ENCODE measurements around the gene EMC1. TPM values are rescaled to one million over a fixed set of nuclear protein-coding genes. Genes with fewer than 3 reads are reported as not detected.
A peak's percentile ranks its signal among the peaks of the same experiment; 100 is the strongest.
"Not testable (repeated sequence)": the region's sequence is repeated elsewhere in the genome, so short reads cannot be mapped to it uniquely, and the experiment has no call there.

The EMC1 gene
- total RNA-seq, 1 donor: 90.2 TPM

- no peak for DNase-seq (ENCODE audit: low read depth)
- H3K4me3 ChIP-seq (ENCODE audit: low read depth, low read length): no peak overlapping the region
- no peak for TF ChIP-seq CTCF (IDR thresholded peaks at IDR 0.05; ENCODE audit: insufficient read depth, low read depth, low read length)
These were observed 65.3 kb downstream of the EMC1 start for GRCh38 chr1:19186001-19186400.

GRCh38 chr1:19182223-19182622 lies 69.1 kb downstream of the EMC1 start:
- no peak for TF ChIP-seq CTCF (IDR thresholded peaks at IDR 0.05; ENCODE audit: insufficient read depth, low read depth, low read length)
- no peak for DNase-seq (ENCODE audit: low read depth)
- no peak overlapping the region for H3K4me3 ChIP-seq (ENCODE audit: low read depth, low read length)

- DNase-seq (ENCODE audit: low read depth); H3K4me3 ChIP-seq (ENCODE audit: low read depth, low read length): not testable (repeated sequence)
These were observed 71.1 kb downstream of the EMC1 start for GRCh38 chr1:19180265-19180657.

GRCh38 chr1:19179597-19180264 lies 71.6 kb downstream of the EMC1 start:
- TF ChIP-seq CTCF (IDR thresholded peaks at IDR 0.05; ENCODE audit: insufficient read depth, low read depth, low read length): peak; percentile 47
- H3K4me3 ChIP-seq (ENCODE audit: low read depth, low read length): no peak overlapping the region
- peak; percentile 50 for DNase-seq (ENCODE audit: low read depth)

- no peak for TF ChIP-seq CTCF (IDR thresholded peaks at IDR 0.05; ENCODE audit: insufficient read depth, low read depth, low read length)
These were observed 72.5 kb downstream of the EMC1 start for GRCh38 chr1:19178734-19179398.

GRCh38 chr1:19177811-19178210 lies 73.5 kb downstream of the EMC1 start:
- no peak overlapping the region for H3K4me3 ChIP-seq (ENCODE audit: low read depth, low read length)
- no peak for TF ChIP-seq CTCF (IDR thresholded peaks at IDR 0.05; ENCODE audit: insufficient read depth, low read depth, low read length)
- DNase-seq (ENCODE audit: low read depth): no peak

More at GRCh38 chr1:19178734-19179398, 72.5 kb downstream of the EMC1 start:
- H3K4me3 ChIP-seq (ENCODE audit: low read depth, low read length): no peak overlapping the region
- DNase-seq (ENCODE audit: low read depth): no peak

- no peak for TF ChIP-seq CTCF (IDR thresholded peaks at IDR 0.05; ENCODE audit: insufficient read depth, low read depth, low read length)
- H3K4me3 ChIP-seq (ENCODE audit: low read depth, low read length): no peak overlapping the region
- peak; percentile 25 for DNase-seq (ENCODE audit: low read depth)
These were observed 81.7 kb downstream of the EMC1 start for GRCh38 chr1:19169642-19170041.

All from fibroblast of villous mesenchyme (primary cell).